Rectal smooth muscle tissue (tissue), 1 donor: ENCODE data around the gene ZC3H15.
"Not testable (repeated sequence)": the region's sequence is repeated elsewhere in the genome, so short reads cannot be mapped to it uniquely, and the experiment has no call there.

Experiments
- H3K27ac ChIP-seq: one replicate; pipeline ENCODE4 v1.7.0; 2013; ENCODE audit warnings: low read depth, low read length, inconsistent platforms
- H3K27me3 ChIP-seq: one replicate; pipeline ENCODE4 v1.7.0; 2013; ENCODE audit warnings: low read length; ENCODE audit not compliant: control insufficient read depth, insufficient read depth
- H3K36me3 ChIP-seq: one replicate; pipeline ENCODE4 v1.7.0; 2013; ENCODE audit warnings: low read length; ENCODE audit not compliant: control insufficient read depth, insufficient read depth
- H3K4me1 ChIP-seq: one replicate; pipeline ENCODE4 v1.7.0; 2013; ENCODE audit warnings: low read length; ENCODE audit not compliant: control insufficient read depth, insufficient read depth
- H3K4me3 ChIP-seq: one replicate; pipeline ENCODE4 v1.7.0; 2013; ENCODE audit warnings: low read length
- H3K9ac ChIP-seq: one replicate; pipeline ENCODE4 v1.7.0; 2013; ENCODE audit warnings: low read length

The ZC3H15 gene

GRCh38 chr2:186503827-186504606, 18.0 kb downstream of the ZC3H15 start:
- Histone ChIP-seq H3K4me1 (peaks cover 2% of the 10 kb centered on the region), H3K27ac (no peak overlapping the region), H3K4me3 (no peak overlapping the region), H3K9ac (no peak overlapping the region), H3K27me3 (no peaks in the 10 kb centered on the region), H3K36me3 (peaks cover 21% of the 10 kb centered on the region)

GRCh38 chr2:186508263-186508662, 22.2 kb downstream of the ZC3H15 start:
- H3K9ac ChIP-seq = no peak overlapping the region
- no peak overlapping the region for H3K27ac ChIP-seq
- no peaks in the 10 kb centered on the region for H3K27me3 ChIP-seq
- no peak overlapping the region for H3K4me3 ChIP-seq
- H3K36me3 ChIP-seq = peaks cover 16% of the 10 kb centered on the region
- peaks cover 2% of the 10 kb centered on the region for H3K4me1 ChIP-seq

- Histone ChIP-seq H3K4me3 (no peak overlapping the region), H3K4me1 (no peaks in the 10 kb centered on the region), H3K36me3 (peaks cover 4% of the 10 kb centered on the region), H3K27ac (no peak overlapping the region), H3K27me3 (no peaks in the 10 kb centered on the region), H3K9ac (no peak overlapping the region)
Measured at GRCh38 chr2:186515376-186515775, 29.3 kb downstream of the ZC3H15 start.

DNA sequence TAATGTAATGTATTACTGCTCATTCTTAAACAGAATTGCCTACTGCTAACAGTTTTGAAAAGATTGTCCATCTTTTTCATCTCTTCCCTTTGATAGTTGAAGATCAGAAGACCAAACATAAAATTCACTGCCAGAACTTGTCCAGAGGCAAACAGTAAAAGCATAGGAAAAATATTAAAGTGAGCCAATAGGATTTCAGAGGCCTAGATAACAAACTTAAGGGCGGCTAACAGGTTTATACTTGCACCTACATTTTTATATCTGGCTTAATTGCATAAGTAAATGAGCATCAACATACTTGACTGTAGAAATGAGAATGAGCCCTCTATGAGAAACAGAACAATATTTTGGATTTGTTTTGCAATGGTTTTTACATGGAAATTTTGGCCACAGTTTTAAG, 30.3 kb downstream of the ZC3H15 start:
- Histone ChIP-seq H3K27me3 (no peaks in the 10 kb centered on the region), H3K4me1 (no peaks in the 10 kb centered on the region), H3K9ac (no peak overlapping the region), H3K27ac (no peak overlapping the region), H3K36me3 (peaks cover 4% of the 10 kb centered on the region), H3K4me3 (no peak overlapping the region)

- H3K27me3 ChIP-seq = no peaks in the 10 kb centered on the region
- no peaks in the 10 kb centered on the region for H3K36me3 ChIP-seq
- H3K27ac ChIP-seq = no peak overlapping the region
- H3K4me1 ChIP-seq = no peaks in the 10 kb centered on the region
- H3K9ac ChIP-seq = no peak overlapping the region
- H3K4me3 ChIP-seq = no peak overlapping the region
Measured at GRCh38 chr2:186517090-186517489, 31.0 kb downstream of the ZC3H15 start.

DNA sequence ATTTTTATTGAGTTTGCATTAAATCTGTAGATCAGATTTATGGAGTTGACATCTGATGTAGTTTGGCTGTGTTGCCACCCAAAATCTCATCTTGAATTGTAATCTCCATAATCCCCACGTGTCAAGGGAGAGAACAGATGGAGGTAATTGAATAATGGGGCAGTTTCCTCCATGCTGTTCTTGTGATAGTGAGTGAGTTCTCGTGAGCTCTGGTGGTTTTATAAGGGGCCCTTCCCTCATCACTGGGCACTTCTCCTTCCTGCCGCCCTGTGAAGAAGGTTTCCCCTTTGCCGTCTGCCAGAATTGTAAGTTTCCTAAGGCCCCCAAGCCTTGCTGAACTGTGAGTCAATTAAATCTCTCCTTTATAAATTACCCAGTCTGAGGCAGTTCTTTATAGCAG, 32.2 kb downstream of the ZC3H15 start:
- no peaks in the 10 kb centered on the region for H3K36me3 ChIP-seq
- no peaks in the 10 kb centered on the region for H3K27me3 ChIP-seq
- no peak overlapping the region for H3K9ac ChIP-seq
- peaks cover 3% of the 10 kb centered on the region for H3K4me1 ChIP-seq
- H3K27ac ChIP-seq = no peak overlapping the region
- no peak overlapping the region for H3K4me3 ChIP-seq

DNA sequence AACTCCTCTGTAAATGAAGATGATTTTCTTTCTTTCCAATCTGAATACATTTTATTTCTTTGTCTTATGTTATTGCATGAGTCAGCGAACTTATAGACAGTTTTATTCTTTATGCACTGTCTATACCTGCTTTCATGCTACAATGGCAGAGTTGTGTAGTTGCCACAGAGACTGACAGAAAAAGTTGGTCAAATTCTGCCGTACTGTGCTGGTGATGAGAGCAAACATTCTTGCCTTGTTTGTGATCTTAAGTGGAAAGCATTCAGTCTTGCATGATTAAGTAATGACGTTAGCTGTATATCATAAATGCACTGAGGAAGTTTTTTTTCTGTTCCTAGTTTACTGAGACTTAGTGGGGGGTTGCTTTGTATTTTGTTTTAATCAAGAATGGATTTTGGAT, 32.9 kb downstream of the ZC3H15 start:
- Histone ChIP-seq H3K9ac (no peak overlapping the region), H3K36me3 (no peaks in the 10 kb centered on the region), H3K27me3 (no peaks in the 10 kb centered on the region), H3K4me1 (peaks cover 3% of the 10 kb centered on the region), H3K27ac (no peak overlapping the region), H3K4me3 (no peak overlapping the region)

DNA sequence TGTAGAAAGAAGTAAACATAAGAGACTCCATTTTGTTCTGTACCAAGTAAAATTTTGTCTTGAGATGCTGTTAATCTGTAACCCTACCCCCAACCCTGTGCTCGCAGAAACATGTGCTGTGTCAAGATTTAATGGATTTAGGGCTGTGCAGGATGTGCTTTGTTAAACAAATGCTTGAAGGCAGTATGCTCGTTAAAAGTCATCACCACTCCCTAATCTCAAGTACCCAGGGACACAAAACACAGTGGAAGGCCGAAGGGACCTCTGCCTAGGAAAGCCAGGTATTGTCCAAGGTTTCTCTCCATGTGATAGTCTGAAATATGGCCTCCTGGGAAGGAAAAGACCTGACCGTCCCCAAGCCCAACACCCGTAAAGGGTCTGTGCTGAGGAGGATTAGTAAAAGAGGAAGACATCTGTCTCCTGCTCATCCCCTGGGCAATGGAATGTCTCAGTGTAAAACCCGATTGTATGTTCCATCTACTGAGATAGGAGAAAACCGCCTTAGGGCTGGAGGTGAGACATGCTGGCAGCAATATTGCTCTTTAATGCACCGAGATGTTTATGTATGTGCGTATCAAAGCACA, 35.6 kb downstream of the ZC3H15 start:
- H3K4me3 ChIP-seq, H3K4me1 ChIP-seq, H3K9ac ChIP-seq, H3K27ac ChIP-seq, H3K36me3 ChIP-seq, H3K27me3 ChIP-seq: not testable (repeated sequence)

DNA sequence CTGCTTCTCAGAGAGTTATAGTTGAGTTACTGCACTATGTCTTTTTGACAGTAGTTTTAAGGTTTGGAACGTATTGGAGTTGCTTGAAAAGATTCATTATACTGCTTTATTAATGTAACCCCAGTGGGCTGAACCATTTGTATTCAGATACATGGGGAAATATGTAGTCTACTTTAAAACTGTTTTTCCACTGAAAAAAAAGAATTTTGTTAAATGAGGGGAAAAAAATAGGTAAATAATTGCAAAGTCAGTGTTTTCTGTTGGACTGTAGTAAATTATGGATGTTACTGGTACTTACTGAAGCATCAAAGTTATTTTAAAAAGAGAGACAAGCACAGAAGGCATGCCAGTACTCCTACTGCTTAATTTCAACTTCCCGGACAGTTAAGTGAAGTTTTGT, 36.4 kb downstream of the ZC3H15 start:
- Histone ChIP-seq H3K9ac (no peak overlapping the region), H3K4me3 (no peak overlapping the region), H3K27me3 (no peaks in the 10 kb centered on the region), H3K4me1 (peaks cover 3% of the 10 kb centered on the region), H3K36me3 (no peaks in the 10 kb centered on the region), H3K27ac (no peak overlapping the region)

GRCh38 chr2:186523791-186524190, 37.7 kb downstream of the ZC3H15 start:
- Histone ChIP-seq H3K4me1 (peaks cover 3% of the 10 kb centered on the region), H3K27me3 (no peaks in the 10 kb centered on the region), H3K9ac (no peak overlapping the region), H3K4me3 (no peak overlapping the region), H3K36me3 (no peaks in the 10 kb centered on the region), H3K27ac (no peak overlapping the region)

DNA sequence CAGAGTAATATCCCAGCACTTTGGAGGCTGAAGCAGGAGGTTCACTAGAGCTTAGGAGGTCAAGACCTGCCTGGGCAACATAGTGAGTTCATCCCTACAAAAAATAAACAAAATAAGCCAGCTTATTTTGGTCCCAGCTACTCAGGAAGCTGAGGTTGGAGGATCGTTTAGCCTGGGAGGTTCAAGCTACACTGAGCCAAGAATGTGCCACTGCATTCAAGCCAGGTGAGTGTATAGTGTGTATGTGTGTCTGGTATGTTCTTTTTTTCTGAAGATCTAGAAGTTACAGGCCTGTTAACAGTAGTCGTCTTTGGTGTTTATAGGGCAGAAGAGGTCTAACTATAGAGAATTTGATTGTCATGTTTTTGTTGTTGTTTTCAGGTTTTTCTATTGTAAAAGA, 40.2 kb downstream of the ZC3H15 start:
- no peaks in the 10 kb centered on the region for H3K27me3 ChIP-seq
- H3K36me3 ChIP-seq = no peaks in the 10 kb centered on the region
- no peak overlapping the region for H3K9ac ChIP-seq
- H3K4me3 ChIP-seq = no peak overlapping the region
- peaks cover 3% of the 10 kb centered on the region for H3K4me1 ChIP-seq
- H3K27ac ChIP-seq = no peak overlapping the region

GRCh38 chr2:186530314-186530713, 44.3 kb downstream of the ZC3H15 start:
- H3K9ac ChIP-seq = no peak overlapping the region

GRCh38 chr2:186531257-186531775, 45.3 kb downstream of the ZC3H15 start:
- H3K4me1 ChIP-seq = no peaks in the 10 kb centered on the region
- no peak overlapping the region for H3K27ac ChIP-seq
- H3K4me3 ChIP-seq = no peak overlapping the region
- H3K27me3 ChIP-seq = no peaks in the 10 kb centered on the region
- no peak overlapping the region for H3K9ac ChIP-seq
- H3K36me3 ChIP-seq = no peaks in the 10 kb centered on the region

More at GRCh38 chr2:186530314-186530713, 44.3 kb downstream of the ZC3H15 start:
- Histone ChIP-seq H3K4me1 (no peaks in the 10 kb centered on the region), H3K27ac (no peak overlapping the region), H3K4me3 (no peak overlapping the region), H3K36me3 (no peaks in the 10 kb centered on the region), H3K27me3 (no peaks in the 10 kb centered on the region)
